Naive B cell (primary cell): ENCODE measurements around the gene LAGE3. TPM values are rescaled to one million over a fixed set of nuclear protein-coding genes. Genes with fewer than 3 reads are reported as not detected.
A peak's percentile ranks its signal among the peaks of the same experiment; 100 is the strongest.

Experiments used
- ATAC-seq, 2 donors: fragments of 150-1000 bp; cut with Tn5 transposase; 2 replicates each; pipeline ENCODE4 v1.10.0; 2021; ENCODE audit warnings: low read depth in 2 of 2, mild to moderate bottlenecking in 2 of 2, moderate library complexity in 2 of 2
- DNase-seq: peaks from one replicate; pipeline ENCODE4 v3.0.0; 2022
- H3K27ac Mint-ChIP-seq, 6 donors: one replicate each; pipeline ENCODE4 v1.8.0; 2020 to 2022; ENCODE audit warnings: mild to moderate bottlenecking in 6 of 6, mixed read lengths in 6 of 6, moderate library complexity in 5 of 6, inconsistent platforms in 2 of 6
- H3K27me3 Mint-ChIP-seq, 3 donors: one replicate each; pipeline ENCODE4 v1.8.0; 2021 to 2022; ENCODE audit warnings: mixed read lengths in 3 of 3, mild to moderate bottlenecking in 1 of 3
- H3K36me3 Mint-ChIP-seq, 2 donors: one replicate each; pipeline ENCODE4 v1.8.0; 2020 to 2022; ENCODE audit warnings: mixed read lengths in 2 of 2, inconsistent platforms in 1 of 2, mild to moderate bottlenecking in 1 of 2
- H3K4me1 Mint-ChIP-seq, 3 donors: one replicate each; pipeline ENCODE4 v1.8.0; 2020 to 2022; ENCODE audit warnings: mixed read lengths in 3 of 3, inconsistent platforms in 1 of 3, mild to moderate bottlenecking in 1 of 3, moderate library complexity in 1 of 3
- H3K4me3 Mint-ChIP-seq, 8 donors: one replicate each; pipeline ENCODE4 v1.8.0; 2020 to 2022; ENCODE audit warnings: mild to moderate bottlenecking in 8 of 8, mixed read lengths in 8 of 8, moderate library complexity in 8 of 8, inconsistent platforms in 2 of 8
- H3K9me3 Mint-ChIP-seq, 7 donors: one replicate each; pipeline ENCODE4 v1.8.0; 2020 to 2022; ENCODE audit warnings: mixed read lengths in 7 of 7, mild to moderate bottlenecking in 5 of 7, inconsistent platforms in 2 of 7, moderate library complexity in 1 of 7
- polyA plus RNA-seq, 6 donors: library from polyadenylated mRNA; unstranded; fragments of 300-500 nt; fragmentation: Illumina TruSeq; gene quantifications; one replicate each; pipeline ENCODE4 v1.2.3, GENCODE V29; 2021; ENCODE audit warnings: low read depth in 6 of 6

Gene LAGE3
- polyA plus RNA-seq, 6 donors from 2014 or later, result 36.4 to 47.6 (median 40.9) TPM

DNA sequence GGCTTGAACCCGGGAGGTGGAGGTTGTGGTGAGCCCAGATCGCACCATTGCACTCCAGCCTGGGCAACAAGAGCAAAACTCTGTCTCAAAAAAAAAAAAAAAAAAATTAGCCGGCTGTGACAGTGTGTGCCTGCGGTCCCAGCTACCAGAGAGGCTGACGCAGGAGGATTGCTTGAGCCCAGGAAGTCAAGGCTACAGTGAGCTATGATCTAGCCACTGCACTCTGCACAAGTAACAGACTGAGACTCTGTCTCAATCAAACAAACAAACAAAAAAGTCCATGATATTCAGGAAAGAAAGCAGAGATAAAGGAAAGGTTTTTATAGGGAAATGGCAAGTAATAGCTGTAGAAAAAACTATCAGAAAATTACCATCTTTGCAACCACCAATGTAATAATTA, 2.1 kb upstream of the LAGE3 start:
- H3K27me3 Mint-ChIP-seq, result no peaks in the 10 kb centered on the region
- ATAC-seq (no peak), DNase-seq (no peak)
- H3K27ac Mint-ChIP-seq, result no peak overlapping the region
- H3K36me3 Mint-ChIP-seq, result no peaks in the 10 kb centered on the region
- peaks cover 14 to 30% (median 20%) of the 10 kb centered on the region in 3 donors for H3K4me1 Mint-ChIP-seq
- H3K9me3 Mint-ChIP-seq, result peaks cover 0 to 1% (median 0%) of the 10 kb centered on the region in 7 donors
- H3K4me3 Mint-ChIP-seq, result peak overlapping the region in 2 of 8 donors; percentile 38 to 43

DNA sequence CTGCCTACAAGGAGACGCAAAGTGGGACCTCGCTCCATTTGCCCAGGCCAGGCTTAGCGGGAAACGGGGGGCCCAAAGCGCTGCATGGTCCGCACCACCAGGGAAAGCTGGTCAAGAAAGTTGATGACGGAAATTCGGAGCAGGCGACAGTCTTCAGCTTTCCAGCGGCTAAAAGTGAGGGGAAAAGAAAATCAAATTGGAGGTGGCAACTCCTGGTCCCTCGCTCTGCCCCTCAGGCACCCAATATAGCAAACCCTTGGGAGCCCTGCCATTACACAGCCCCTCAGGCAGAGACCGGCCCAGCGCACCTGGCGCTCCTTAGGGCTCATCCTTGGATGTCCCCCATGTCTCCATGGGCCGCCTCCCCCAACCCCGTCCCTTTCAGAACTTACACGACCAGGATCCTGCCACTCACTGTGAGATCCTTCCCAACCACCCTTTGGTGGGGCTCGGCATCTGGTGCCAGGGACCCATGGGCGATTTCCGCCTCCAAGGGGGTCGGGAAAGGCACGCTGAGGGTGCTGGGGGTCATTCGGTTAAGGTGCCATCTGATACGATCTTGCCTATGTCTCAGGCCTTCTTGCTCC, 1.1 kb downstream of the LAGE3 start:
- no peaks in the 10 kb centered on the region for H3K27me3 Mint-ChIP-seq
- no peak for DNase-seq
- H3K36me3 Mint-ChIP-seq, result no peaks in the 10 kb centered on the region
- peaks cover 14 to 26% (median 15%) of the 10 kb centered on the region in 3 donors for H3K4me1 Mint-ChIP-seq
- no peak for ATAC-seq
- H3K4me3 Mint-ChIP-seq, result peak overlapping the region; percentile 79 to 93 (median 85)
- H3K9me3 Mint-ChIP-seq, result peaks cover 0 to 1% (median 0%) of the 10 kb centered on the region in 7 donors
- peak overlapping the region in 4 of 6 donors; percentile 79 to 98 (median 88) for H3K27ac Mint-ChIP-seq

DNA sequence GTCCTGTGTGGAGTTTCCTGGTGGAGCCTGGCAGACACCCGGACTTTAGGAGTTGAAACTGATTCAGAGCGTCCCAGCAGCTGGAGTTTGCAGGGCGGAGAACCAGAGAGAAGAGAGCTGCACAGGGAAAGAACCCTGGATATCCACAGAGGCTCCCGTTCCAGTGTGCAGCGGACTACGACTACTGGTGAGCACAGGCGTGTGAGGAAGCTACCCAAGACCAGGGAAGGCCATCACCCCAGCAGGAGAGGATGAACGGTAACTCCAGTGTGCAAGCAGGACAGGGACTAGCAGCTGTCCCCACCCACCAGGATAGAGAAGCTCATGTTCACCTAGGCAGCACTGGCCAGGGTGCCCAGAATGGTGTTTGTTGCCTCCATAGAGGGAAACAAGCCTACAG, 2.3 kb downstream of the LAGE3 start:
- H3K27ac Mint-ChIP-seq, result peak overlapping the region in 2 of 6 donors; percentile 42 to 94
- no peaks in the 10 kb centered on the region for H3K36me3 Mint-ChIP-seq
- H3K4me3 Mint-ChIP-seq, result peak overlapping the region in 1 of 8 donors; percentile 83
- ATAC-seq (no peak), DNase-seq (no peak)
- no peaks in the 10 kb centered on the region for H3K27me3 Mint-ChIP-seq
- H3K4me1 Mint-ChIP-seq, result peaks cover 7 to 19% (median 8%) of the 10 kb centered on the region in 3 donors
- peaks cover 0 to 1% (median 0%) of the 10 kb centered on the region in 7 donors for H3K9me3 Mint-ChIP-seq

DNA sequence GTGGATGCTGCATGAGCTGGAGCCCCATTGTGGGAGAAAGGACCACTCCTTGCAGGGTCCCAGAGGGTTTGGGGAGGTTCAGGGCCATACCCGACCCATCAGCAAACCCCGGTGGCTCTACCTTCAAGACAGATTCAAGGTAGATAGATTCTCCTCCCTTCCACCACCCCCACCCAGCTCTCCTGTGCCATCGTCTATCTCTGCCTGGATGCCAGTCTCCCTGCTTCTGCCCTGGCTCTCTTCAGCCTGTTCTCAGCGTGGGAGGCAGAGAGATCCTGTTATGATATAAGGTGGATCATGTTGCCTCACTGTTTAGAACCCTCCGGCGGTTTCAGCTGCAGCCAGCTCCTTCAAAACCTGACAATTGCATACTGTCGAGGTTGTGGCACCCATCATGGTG, 5.4 kb downstream of the LAGE3 start:
- peaks cover 0 to 12% (median 4%) of the 10 kb centered on the region in 3 donors for H3K4me1 Mint-ChIP-seq
- H3K27me3 Mint-ChIP-seq, result no peaks in the 10 kb centered on the region
- H3K4me3 Mint-ChIP-seq, result no peak overlapping the region
- DNase-seq (no peak), ATAC-seq (no peak)
- H3K27ac Mint-ChIP-seq, result peak overlapping the region in 2 of 6 donors; percentile 22 to 58
- no peaks in the 10 kb centered on the region for H3K36me3 Mint-ChIP-seq
- H3K9me3 Mint-ChIP-seq, result peaks cover 0 to 1% (median 0%) of the 10 kb centered on the region in 7 donors

DNA sequence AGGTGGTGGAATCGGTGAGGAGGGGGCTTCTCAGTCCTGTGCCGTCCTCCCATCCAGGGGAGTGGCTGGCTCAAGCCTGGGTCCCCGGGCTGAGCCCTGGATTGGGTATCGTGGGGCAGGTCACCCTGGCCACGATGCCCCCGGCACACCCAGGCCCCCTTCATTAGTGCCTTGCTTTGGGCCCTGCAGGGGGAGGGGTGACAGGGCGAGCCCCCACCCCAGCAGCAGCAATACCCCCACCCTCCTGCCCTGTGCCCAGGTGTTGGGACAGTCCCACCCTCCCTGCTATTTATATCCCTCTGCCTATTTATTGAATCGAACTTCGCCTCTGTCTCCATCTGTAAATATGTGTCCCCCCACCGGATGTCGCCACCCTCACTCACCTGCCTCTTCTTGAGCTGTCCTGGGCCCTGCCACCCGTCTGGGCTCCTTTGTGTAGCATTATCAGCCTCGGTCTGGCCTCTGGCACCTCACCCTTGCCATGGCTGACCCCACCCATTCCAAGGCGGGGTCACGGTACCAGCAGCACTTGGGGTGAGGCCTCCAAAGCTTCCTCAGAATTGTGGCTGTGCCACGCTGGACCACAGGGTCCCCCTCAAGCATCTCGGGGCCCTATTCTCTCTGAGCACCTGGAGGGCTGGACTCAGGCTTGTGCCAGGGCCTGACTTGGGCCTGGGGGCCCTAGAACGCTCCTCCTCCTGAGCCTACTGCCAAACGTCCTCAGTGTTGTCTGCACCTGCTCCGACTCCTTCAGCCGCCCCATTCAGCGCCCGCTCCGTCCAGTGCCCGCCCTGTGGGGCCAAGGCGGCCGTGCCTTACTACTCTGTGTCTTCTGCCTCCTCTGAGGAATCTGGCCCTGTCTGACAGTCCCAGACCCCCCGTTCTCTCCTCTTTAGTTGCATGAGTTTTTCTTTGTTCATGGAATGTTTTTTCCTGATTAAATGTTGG, 6.1 kb downstream of the LAGE3 start:
- no peak for DNase-seq
- H3K9me3 Mint-ChIP-seq, result no peaks in the 10 kb centered on the region
- no peak for ATAC-seq
- H3K36me3 Mint-ChIP-seq, result no peaks in the 10 kb centered on the region
- no peaks in the 10 kb centered on the region for H3K27me3 Mint-ChIP-seq
- H3K4me3 Mint-ChIP-seq, result no peak overlapping the region
- H3K4me1 Mint-ChIP-seq, result peaks cover 0 to 8% (median 0%) of the 10 kb centered on the region in 3 donors
- H3K27ac Mint-ChIP-seq, result peak overlapping the region in 2 of 6 donors; percentile 18 to 93

DNA sequence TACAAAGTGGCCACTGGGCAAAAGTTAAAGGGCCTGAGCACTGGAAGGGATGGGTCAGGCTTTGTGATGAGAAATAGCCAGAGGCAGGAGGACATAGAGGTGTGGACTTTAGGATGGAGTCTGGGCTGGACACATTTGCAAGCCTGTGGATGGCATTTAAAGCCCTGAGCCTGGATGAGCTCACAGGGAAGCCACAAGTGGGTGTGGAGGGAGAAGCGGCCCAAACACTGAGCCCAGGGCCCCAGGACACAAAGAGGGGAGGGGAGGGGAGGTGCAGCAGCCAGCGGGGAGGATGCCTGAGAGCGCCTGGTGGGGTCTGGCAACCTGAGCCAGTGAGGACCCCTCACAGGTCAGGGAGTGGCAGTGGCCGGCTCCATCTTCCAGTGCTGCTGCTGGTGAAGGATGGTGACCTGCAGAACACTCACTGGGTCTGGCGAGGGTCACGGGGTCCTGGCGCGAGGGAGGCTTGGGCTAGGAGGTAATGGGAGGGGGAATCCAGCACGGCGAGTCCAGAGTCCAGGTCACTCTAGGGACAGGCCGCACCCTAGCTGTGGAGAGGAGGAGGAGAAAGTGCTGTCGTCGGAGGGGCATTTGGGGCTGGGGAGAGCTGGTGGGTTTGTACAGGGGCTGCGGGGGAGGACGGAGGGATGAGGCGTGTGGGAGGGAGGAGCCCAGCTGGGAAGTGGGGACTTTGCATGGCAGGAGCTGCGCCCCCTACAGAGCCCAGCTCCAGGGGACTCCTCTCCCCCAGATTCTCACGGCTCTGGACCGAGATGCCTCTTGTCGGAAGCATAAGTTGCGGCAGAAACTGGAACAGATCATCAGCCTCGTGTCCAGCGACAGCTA, 7.0 kb downstream of the LAGE3 start:
- no peaks in the 10 kb centered on the region for H3K36me3 Mint-ChIP-seq
- no peaks in the 10 kb centered on the region for H3K27me3 Mint-ChIP-seq
- DNase-seq (no peak), ATAC-seq (no peak)
- H3K27ac Mint-ChIP-seq, result no peak overlapping the region
- no peaks in the 10 kb centered on the region for H3K9me3 Mint-ChIP-seq
- peaks cover 0 to 6% (median 0%) of the 10 kb centered on the region in 3 donors for H3K4me1 Mint-ChIP-seq
- no peak overlapping the region for H3K4me3 Mint-ChIP-seq

DNA sequence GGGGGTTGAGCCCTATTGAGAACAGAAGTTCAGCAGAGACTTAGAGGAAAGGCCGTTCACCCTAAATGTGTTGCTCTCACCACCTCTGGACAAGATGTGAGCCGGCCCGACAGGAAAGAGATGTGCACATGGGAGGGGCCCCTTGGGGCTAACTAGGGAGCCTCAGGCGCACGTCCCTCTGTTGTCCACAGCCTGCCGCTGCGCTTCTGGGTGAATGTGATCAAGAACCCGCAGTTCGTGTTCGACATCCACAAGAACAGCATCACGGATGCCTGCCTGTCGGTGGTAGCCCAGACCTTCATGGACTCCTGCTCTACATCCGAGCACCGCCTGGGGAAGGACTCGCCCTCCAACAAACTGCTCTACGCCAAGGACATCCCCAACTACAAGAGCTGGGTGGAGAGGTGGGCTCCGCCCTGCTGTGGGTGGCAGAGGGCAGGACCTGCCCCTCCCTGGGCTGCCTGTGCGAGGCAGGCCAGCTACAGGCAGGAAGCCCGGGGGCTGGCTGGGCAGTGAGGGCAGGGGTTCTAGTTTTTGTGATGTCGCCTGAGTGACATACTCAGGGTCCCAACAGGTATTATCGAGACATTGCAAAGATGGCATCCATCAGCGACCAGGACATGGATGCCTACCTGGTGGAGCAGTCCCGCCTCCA, 8.0 kb downstream of the LAGE3 start:
- Mint-ChIP-seq H3K4me3 (no peak overlapping the region), H3K36me3 (no peaks in the 10 kb centered on the region), H3K9me3 (no peaks in the 10 kb centered on the region), H3K27ac (no peak overlapping the region), H3K27me3 (no peaks in the 10 kb centered on the region), H3K4me1 (peaks cover 0 to 2% (median 0%) of the 10 kb centered on the region in 3 donors)
- no peak for DNase-seq
- no peak for ATAC-seq

DNA sequence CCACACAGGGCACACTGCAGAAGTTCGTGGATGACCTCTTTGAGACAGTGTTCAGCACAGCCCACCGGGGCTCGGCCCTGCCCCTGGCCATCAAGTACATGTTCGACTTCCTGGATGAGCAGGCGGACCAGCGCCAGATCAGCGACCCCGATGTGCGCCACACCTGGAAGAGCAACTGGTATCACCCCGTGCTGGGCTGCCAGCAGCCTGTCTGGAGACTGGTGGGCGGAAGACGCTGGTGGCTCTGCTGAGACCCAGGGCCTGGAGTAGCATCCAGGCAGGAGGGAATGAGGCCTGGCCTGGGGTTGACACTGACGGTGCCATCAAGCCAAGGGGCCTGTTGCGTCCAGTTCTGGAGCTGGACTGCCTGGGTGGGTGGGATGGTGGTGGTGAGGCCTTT, 8.6 kb downstream of the LAGE3 start:
- no peaks in the 10 kb centered on the region for H3K9me3 Mint-ChIP-seq

DNA sequence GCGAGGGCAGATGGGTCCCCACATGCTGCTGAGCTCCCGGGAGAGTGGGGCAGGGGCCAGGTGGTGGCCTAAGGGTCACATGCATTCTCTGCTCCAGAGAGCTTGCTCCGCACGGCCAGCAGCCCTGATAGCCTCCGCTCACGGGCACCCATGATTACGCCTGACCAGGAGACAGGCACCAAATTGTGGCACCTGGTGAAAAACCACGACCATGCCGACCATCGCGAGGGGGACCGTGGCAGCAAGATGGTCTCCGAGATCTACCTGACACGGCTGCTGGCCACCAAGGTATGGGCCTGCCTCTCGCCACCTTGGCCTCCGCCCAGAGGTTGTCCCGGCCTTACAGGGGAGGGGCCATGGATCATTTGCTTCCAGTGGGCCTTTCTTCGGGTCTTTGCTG, 9.2 kb downstream of the LAGE3 start:
- H3K9me3 Mint-ChIP-seq, result no peaks in the 10 kb centered on the region
- H3K4me3 Mint-ChIP-seq, result no peak overlapping the region
- H3K27ac Mint-ChIP-seq, result no peak overlapping the region
- peaks cover 0 to 2% (median 0%) of the 10 kb centered on the region in 3 donors for H3K4me1 Mint-ChIP-seq
- DNase-seq (no peak), ATAC-seq (no peak)
- no peaks in the 10 kb centered on the region for H3K27me3 Mint-ChIP-seq
- no peaks in the 10 kb centered on the region for H3K36me3 Mint-ChIP-seq

More for the DNA sequence above, 8.6 kb downstream of the LAGE3 start:
- Mint-ChIP-seq H3K4me1 (peaks cover 0 to 2% (median 0%) of the 10 kb centered on the region in 3 donors), H3K36me3 (no peaks in the 10 kb centered on the region), H3K27me3 (no peaks in the 10 kb centered on the region), H3K4me3 (no peak overlapping the region), H3K27ac (no peak overlapping the region)
- ATAC-seq (no peak), DNase-seq (no peak)

DNA sequence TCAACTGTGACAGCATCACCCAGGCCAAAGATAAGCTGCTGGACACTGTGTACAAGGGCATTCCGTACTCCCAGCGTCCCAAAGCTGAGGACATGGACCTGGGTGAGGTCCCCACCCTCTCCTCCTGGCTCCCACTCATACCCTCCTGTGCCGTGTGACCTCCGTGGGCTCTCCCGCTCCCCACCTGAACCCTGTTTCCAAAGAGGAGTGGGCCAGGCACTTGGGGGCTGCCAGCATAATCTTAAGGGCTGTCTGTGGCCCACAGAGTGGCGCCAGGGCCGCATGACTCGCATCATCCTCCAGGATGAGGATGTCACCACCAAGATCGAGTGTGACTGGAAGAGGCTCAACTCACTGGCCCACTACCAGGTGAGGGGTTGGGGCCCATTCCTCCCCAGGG, 10.0 kb downstream of the LAGE3 start:
- Mint-ChIP-seq H3K27me3 (no peaks in the 10 kb centered on the region), H3K4me3 (no peak overlapping the region), H3K4me1 (peaks cover 0 to 2% (median 0%) of the 10 kb centered on the region in 3 donors), H3K27ac (no peak overlapping the region), H3K9me3 (no peaks in the 10 kb centered on the region), H3K36me3 (no peaks in the 10 kb centered on the region)
- DNase-seq (no peak), ATAC-seq (no peak)

DNA sequence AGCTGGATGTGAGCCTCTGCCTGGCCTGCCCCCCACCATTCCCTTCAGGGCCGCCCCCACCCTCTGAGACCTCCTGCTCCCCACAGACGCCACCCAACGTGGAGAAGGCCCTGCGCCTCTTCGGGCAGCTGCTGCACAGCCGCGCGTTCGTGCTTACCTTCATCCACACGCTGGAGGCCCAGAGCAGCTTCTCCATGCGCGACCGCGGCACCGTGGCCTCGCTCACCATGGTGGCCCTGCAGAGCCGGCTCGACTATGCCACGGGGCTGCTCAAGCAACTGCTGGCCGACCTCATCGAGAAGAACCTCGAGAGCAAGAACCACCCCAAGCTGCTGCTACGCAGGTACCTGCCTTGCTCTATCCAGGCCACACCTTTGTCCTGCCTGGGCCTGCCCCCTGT, 10.9 kb downstream of the LAGE3 start:
- DNase-seq, result no peak
- H3K9me3 Mint-ChIP-seq, result no peaks in the 10 kb centered on the region
- no peak overlapping the region for H3K27ac Mint-ChIP-seq
- no peaks in the 10 kb centered on the region for H3K27me3 Mint-ChIP-seq
- no peak overlapping the region for H3K4me3 Mint-ChIP-seq
- H3K4me1 Mint-ChIP-seq, result no peaks in the 10 kb centered on the region
- H3K36me3 Mint-ChIP-seq, result no peaks in the 10 kb centered on the region
- no peak for ATAC-seq

DNA sequence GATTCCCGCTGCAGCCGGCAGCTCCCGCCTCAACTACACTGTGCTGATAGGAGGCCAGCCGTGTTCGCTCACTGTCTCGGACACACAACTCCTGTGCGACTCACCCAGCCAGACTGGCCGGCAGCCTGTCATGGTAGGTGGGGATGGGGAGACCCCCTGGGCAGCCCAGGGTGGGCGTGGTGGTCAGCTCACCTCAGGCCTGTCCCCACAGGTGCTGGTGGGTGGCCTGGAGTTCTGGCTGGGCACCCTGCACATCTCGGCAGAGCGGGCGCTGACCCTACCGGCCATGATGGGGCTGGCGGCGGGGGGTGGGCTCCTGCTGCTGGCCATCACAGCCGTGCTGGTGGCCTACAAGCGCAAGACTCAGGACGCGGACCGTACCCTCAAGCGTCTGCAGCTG, 11.5 kb downstream of the LAGE3 start:
- Mint-ChIP-seq H3K27me3 (no peaks in the 10 kb centered on the region), H3K4me3 (no peak overlapping the region), H3K27ac (no peak overlapping the region), H3K9me3 (peaks cover 0 to 2% (median 0%) of the 10 kb centered on the region in 7 donors), H3K36me3 (no peaks in the 10 kb centered on the region), H3K4me1 (no peaks in the 10 kb centered on the region)
- no peak for DNase-seq
- no peak for ATAC-seq

DNA sequence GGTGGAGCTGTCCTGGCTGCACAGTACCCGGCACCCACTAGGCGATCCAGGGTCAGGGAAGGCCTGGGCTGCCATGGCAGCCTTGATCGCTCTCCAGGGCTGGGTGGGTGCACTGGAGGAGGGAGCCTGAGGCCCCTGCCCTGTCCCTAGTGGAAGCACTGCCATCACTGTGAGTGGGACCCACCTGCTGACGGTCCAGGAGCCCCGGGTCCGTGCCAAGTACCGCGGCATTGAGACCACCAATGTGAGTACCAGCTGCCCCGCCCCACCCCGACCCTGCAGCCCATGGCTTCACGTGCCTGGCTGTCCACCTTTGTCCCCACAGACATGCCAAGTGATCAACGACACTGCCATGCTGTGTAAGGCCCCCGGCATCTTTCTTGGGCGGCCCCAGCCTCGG, 12.2 kb downstream of the LAGE3 start:
- peaks cover 0 to 2% (median 0%) of the 10 kb centered on the region in 7 donors for H3K9me3 Mint-ChIP-seq
- H3K4me3 Mint-ChIP-seq, result no peak overlapping the region
- no peaks in the 10 kb centered on the region for H3K36me3 Mint-ChIP-seq
- H3K4me1 Mint-ChIP-seq, result peaks cover 0 to under 1% (median under 1%) of the 10 kb centered on the region in 3 donors
- DNase-seq (no peak), ATAC-seq (no peak)
- H3K27ac Mint-ChIP-seq, result no peak overlapping the region
- no peaks in the 10 kb centered on the region for H3K27me3 Mint-ChIP-seq
